Liver (tissue), 9 donors: Measurements from ENCODE around the gene SLC16A6. TPM values are rescaled to one million over a fixed set of nuclear protein-coding genes. Genes with fewer than 3 reads are reported as not detected.

Experiments
- DNase-seq: peaks from one replicate; pipeline ENCODE4 v3.0.0-alpha.2; 2017; ENCODE audit warnings: low spot score
- H3K27ac ChIP-seq, 2 donors: one replicate each; pipeline ENCODE4 v1.7.0; 2013; ENCODE audit warnings: inconsistent platforms in 2 of 2, low read length in 2 of 2, control low read depth in 1 of 2, low read depth in 1 of 2, mild to moderate bottlenecking in 1 of 2
- H3K27me3 ChIP-seq, 4 donors: one replicate each; pipeline versions ENCODE4 v1.6.1 to v1.7.0; 2013; ENCODE audit warnings: low read length in 3 of 4, inconsistent platforms in 1 of 4, mild to moderate bottlenecking in 1 of 4, moderate library complexity in 1 of 4; ENCODE audit not compliant: control insufficient read depth in 4 of 4, insufficient read depth in 4 of 4
- H3K36me3 ChIP-seq, 4 donors: one replicate each; pipeline versions ENCODE4 v1.6.1 to v1.7.0; 2013; ENCODE audit warnings: low read length in 3 of 4, mild to moderate bottlenecking in 3 of 4, low read depth in 1 of 4, moderate library complexity in 1 of 4; ENCODE audit not compliant: control insufficient read depth in 4 of 4, insufficient read depth in 3 of 4
- H3K4me1 ChIP-seq, 4 donors: one replicate each; pipeline versions ENCODE4 v1.6.1 to v1.7.0; 2013; ENCODE audit warnings: low read length in 3 of 4, mild to moderate bottlenecking in 3 of 4, moderate library complexity in 1 of 4; ENCODE audit not compliant: control insufficient read depth in 4 of 4, insufficient read depth in 4 of 4
- H3K4me3 ChIP-seq, 3 donors: one replicate each; pipeline versions ENCODE4 v1.6.1 to v1.7.0; 2013; ENCODE audit warnings: low read length in 3 of 3, control low read depth in 1 of 3, low read depth in 1 of 3, mild to moderate bottlenecking in 1 of 3
- H3K9ac ChIP-seq, 2 donors: one replicate each; pipeline ENCODE4 v1.7.0; 2013; ENCODE audit warnings: low read length in 2 of 2, mild to moderate bottlenecking in 2 of 2, moderate library complexity in 2 of 2, control low read depth in 1 of 2, low read depth in 1 of 2
- H3K9me3 ChIP-seq, 4 donors: one replicate each; pipeline versions ENCODE4 v1.6.1 to v1.7.0; 2013; ENCODE audit warnings: low read length in 3 of 4; ENCODE audit not compliant: control insufficient read depth in 4 of 4
- ATF3 ChIP-seq: IDR thresholded peaks from 2 replicates; pipeline ENCODE4 v1.6.1; 2016; ENCODE audit warnings: antibody characterized with exemption
- CTCF ChIP-seq: fragments of 150-350 bp; IDR thresholded peaks from 2 replicates; pipeline ENCODE4 v1.5.1; 2017; ENCODE audit warnings: improper control_type of control experiment, low read depth, low read length; ENCODE audit not compliant: missing input control
- FOXA1 ChIP-seq: IDR thresholded peaks from 2 replicates; pipeline ENCODE4 v1.6.1; 2016; ENCODE audit warnings: antibody characterized with exemption
- FOXA2 ChIP-seq: IDR thresholded peaks from 2 replicates; pipeline ENCODE4 v1.6.1; 2016; ENCODE audit warnings: antibody characterized with exemption
- GABPA ChIP-seq, 2 donors: IDR thresholded peaks in 1 of 2; conservative IDR thresholded peaks in 1 of 2; 2 replicates each; pipeline ENCODE4 v1.6.1; 2016; ENCODE audit warnings: antibody characterized with exemption in 2 of 2, mild to moderate bottlenecking in 1 of 2, moderate library complexity in 1 of 2
- HNF4A ChIP-seq, 2 donors: conservative IDR thresholded peaks; 2 replicates each; pipeline ENCODE4 v1.6.1; 2016; ENCODE audit warnings: antibody characterized with exemption in 2 of 2, mild to moderate bottlenecking in 2 of 2
- HNF4G ChIP-seq: IDR thresholded peaks from 2 replicates; pipeline ENCODE4 v1.6.1; 2016; ENCODE audit warnings: antibody characterized with exemption
- JUND ChIP-seq, 2 donors: IDR thresholded peaks; 2 replicates each; pipeline ENCODE4 v1.6.1; 2016; ENCODE audit warnings: antibody characterized with exemption in 2 of 2
- MAX ChIP-seq: IDR thresholded peaks from 2 replicates; pipeline ENCODE4 v1.6.1; 2016; ENCODE audit warnings: antibody characterized with exemption
- RAD21 ChIP-seq, 2 donors: IDR thresholded peaks; 2 replicates each; pipeline ENCODE4 v1.6.1; 2016; ENCODE audit warnings: antibody characterized with exemption in 2 of 2, mild to moderate bottlenecking in 2 of 2
- REST ChIP-seq: IDR thresholded peaks from 2 replicates; pipeline ENCODE4 v1.6.1; 2016; ENCODE audit warnings: antibody characterized with exemption, mild to moderate bottlenecking
- RXRA ChIP-seq, 2 donors: IDR thresholded peaks; 2 replicates each; pipeline ENCODE4 v1.6.1; 2017 to 2018; ENCODE audit warnings: antibody characterized with exemption in 2 of 2, mild to moderate bottlenecking in 1 of 2
- SP1 ChIP-seq: IDR thresholded peaks from 2 replicates; pipeline ENCODE4 v1.6.1; 2018; ENCODE audit warnings: antibody characterized with exemption, mild to moderate bottlenecking
- TAF1 ChIP-seq: conservative IDR thresholded peaks from 2 replicates; pipeline ENCODE4 v1.6.1; 2016; ENCODE audit warnings: antibody characterized with exemption, mild to moderate bottlenecking
- YY1 ChIP-seq: IDR thresholded peaks from 2 replicates; pipeline ENCODE4 v1.6.1; 2016; ENCODE audit warnings: antibody characterized with exemption, mild to moderate bottlenecking
- ZBTB33 ChIP-seq: IDR thresholded peaks from 2 replicates; pipeline ENCODE4 v1.6.1; 2016; ENCODE audit warnings: antibody characterized with exemption
- WGBS: extraction: QIAGEN DNeasy Blood & Tissue Kit; methylation state at CpG from one replicate; pipeline ENCODE4 v1.1.7; 2013; 5-methylcytosine and 5-hydroxymethylcytosine counted together
- polyA plus RNA-seq, 2 donors: library from polyadenylated mRNA; stranded (reverse) in 1 of 2; unstranded in 1 of 2; fragments of 200-250 nt in 1 of 2; fragments of >200 nt in 1 of 2; fragmentation: Nextera tagmentation in 1 of 2; extraction: Ambion mirVana in 1 of 2; gene quantifications; one replicate each; pipeline versions ENCODE4 v1.2.1 to v1.2.3, GENCODE V29; 2013 to 2015
- total RNA-seq, 2 donors: library from RNA; depleted of rRNA; stranded (reverse); fragments of >200 nt; gene quantifications; one replicate each; pipeline ENCODE4 v1.2.3, GENCODE V29; 2014
- donor health status: healthy.
- donor health status: healthy.
- donor health status: healthy.
- donor health status: healthy.
- donor health status: healthy.

The SLC16A6 gene
- total and polyA plus RNA-seq, 4 donors: 0.11 to 0.92 (median 0.59) TPM

- peaks cover 0 to 2% (median 0%) of the 10 kb centered on the region in 4 donors for H3K9me3 ChIP-seq
- H3K27me3 ChIP-seq: no peaks in the 10 kb centered on the region
- no peak overlapping the region for H3K27ac ChIP-seq
- 82% methylated on average over 5 of the region's 5 CpGs for WGBS
- H3K4me1 ChIP-seq: no peaks in the 10 kb centered on the region
- DNase-seq: no peak
- H3K4me3 ChIP-seq: no peak overlapping the region
- H3K36me3 ChIP-seq: no peaks in the 10 kb centered on the region
- TF ChIP-seq REST: no peak
- H3K9ac ChIP-seq: no peak overlapping the region
Observed at GRCh38 chr17:68325961-68326360, 35.0 kb upstream of the SLC16A6 start.

- Histone ChIP-seq H3K4me3 (no peak overlapping the region), H3K9me3 (no peaks in the 10 kb centered on the region), H3K27ac (no peak overlapping the region), H3K4me1 (no peaks in the 10 kb centered on the region), H3K9ac (no peak overlapping the region), H3K36me3 (no peaks in the 10 kb centered on the region), H3K27me3 (no peaks in the 10 kb centered on the region)
- no peak for DNase-seq
- TF ChIP-seq ATF3: no peak
- no peak for TF ChIP-seq CTCF
- no peak for TF ChIP-seq FOXA2
- TF ChIP-seq REST: no peak
- TF ChIP-seq RXRA (IDR thresholded peaks at IDR 0.05): no peak
- TF ChIP-seq ZBTB33: no peak
- no peak for TF ChIP-seq FOXA1
- TF ChIP-seq HNF4A (conservative IDR thresholded peaks at IDR 0.05): no peak
- TF ChIP-seq GABPA (IDR thresholded peaks at IDR 0.05 in 1 of 2, conservative IDR thresholded peaks at IDR 0.05 in 1 of 2): no peak
- TF ChIP-seq RAD21 (IDR thresholded peaks at IDR 0.05): no peak
- TF ChIP-seq YY1: no peak
- no peak for TF ChIP-seq JUND (IDR thresholded peaks at IDR 0.05)
- no peak for TF ChIP-seq HNF4G
- TF ChIP-seq MAX: no peak
- no peak for TF ChIP-seq SP1
- no peak for TF ChIP-seq TAF1
- WGBS: 97% methylated on average over 8 of the region's 8 CpGs
Observed at GRCh38 chr17:68324654-68325336, 33.9 kb upstream of the SLC16A6 start.
